HepG2 (cell line): Measurements from ENCODE around the gene LMAN1L. TPM values are rescaled to one million over a fixed set of nuclear protein-coding genes. Genes with fewer than 3 reads are reported as not detected.

Experiments used
- MBNL3 ChIP-seq: fragments of 250-450 bp; sonication (Bioruptor Pico); conservative IDR thresholded peaks from 2 replicates; pipeline ENCODE4 v1.8.0; 2022; ENCODE audit warnings: mild to moderate bottlenecking, inconsistent platforms
- NR1H2 ChIP-seq: sonication (generic); formaldehyde crosslinking; IDR thresholded peaks from 2 replicates; pipeline ENCODE4 v1.8.1; 2022; ENCODE audit warnings: low read depth, missing genetic modification reagents, borderline replicate concordance
- ZFYVE20 ChIP-seq: sonication (generic); formaldehyde crosslinking; IDR thresholded peaks from 2 replicates; pipeline ENCODE4 v1.8.0; 2023; ENCODE audit warnings: low read depth, mild to moderate bottlenecking, moderate library complexity, missing genetic modification reagents, borderline replicate concordance
- ZKSCAN1 ChIP-seq: fragments of 150-350 bp; IDR thresholded peaks from 2 replicates; pipeline ENCODE4 v1.6.1; 2014; ENCODE audit warnings: low read length
- ZNF230 ChIP-seq: sonication (generic); formaldehyde crosslinking; IDR thresholded peaks from 2 replicates; pipeline ENCODE4 v1.4.0; 2020; ENCODE audit warnings: mild to moderate bottlenecking, missing genetic modification reagents
- ZNF44 ChIP-seq: sonication (generic); formaldehyde crosslinking; IDR thresholded peaks from 2 replicates; pipeline ENCODE4 v1.5.1; 2020; ENCODE audit warnings: mild to moderate bottlenecking, missing genetic modification reagents
- ZSCAN31 ChIP-seq: sonication (generic); formaldehyde crosslinking; IDR thresholded peaks from 2 replicates; pipeline ENCODE4 v1.5.0; 2020; ENCODE audit warnings: low read depth, mild to moderate bottlenecking, missing genetic modification reagents
- polyA plus RNA-seq, 8 experiments: library from polyadenylated mRNA; depleted of rRNA in 3 of 8; stranded (reverse) in 7 of 8; unstranded in 1 of 8; fragments of >200 nt; fragmentation: Illumina TruSeq in 4 of 8; extraction: Trizol in 4 of 8; gene quantifications; 2 replicates each; pipeline versions ENCODE4 v1.2.1 to v1.2.3, GENCODE V29; 2011 to 2016; ENCODE audit warnings: low read depth in 4 of 8, missing spikeins in 1 of 8, mixed read lengths in 1 of 8; ENCODE audit not compliant: insufficient read depth in 1 of 8
- total RNA-seq, 5 experiments: library from RNA; depleted of rRNA; stranded (reverse); fragments of >200 nt; fragmentation: Illumina TruSeq; extraction: Trizol; gene quantifications; 2 replicates each; pipeline ENCODE4 v1.2.3, GENCODE V29; 2016; ENCODE audit warnings: low read depth in 1 of 5
- TF ChIP-seq, protein P1 (sequence below), 2 experiments: IDR thresholded peaks; 2 replicates each; pipeline ENCODE4 v1.6.1; 2011 to 2012; ENCODE audit warnings: low read length in 2 of 2, borderline replicate concordance in 1 of 2, low read depth in 1 of 2, mild to moderate bottlenecking in 1 of 2, moderate library complexity in 1 of 2
- TF ChIP-seq, protein P2 (sequence below): sonication (generic); formaldehyde crosslinking; IDR thresholded peaks from 2 replicates; pipeline ENCODE4 v1.4.0; 2020; ENCODE audit warnings: missing genetic modification reagents
- TF ChIP-seq, protein P3 (sequence below): sonication (generic); formaldehyde crosslinking; IDR thresholded peaks from 2 replicates; pipeline ENCODE4 v1.5.0; 2020; ENCODE audit warnings: missing genetic modification reagents
- TF ChIP-seq, protein P4 (sequence below): sonication (generic); formaldehyde crosslinking; IDR thresholded peaks from 2 replicates; pipeline ENCODE4 v1.4.0; 2020; ENCODE audit warnings: missing genetic modification reagents
- TF ChIP-seq, protein P5 (sequence below): sonication (generic); formaldehyde crosslinking; IDR thresholded peaks from 2 replicates; pipeline ENCODE4 v1.4.0; 2020; ENCODE audit warnings: missing genetic modification reagents, borderline replicate concordance

Gene LMAN1L
- total and polyA plus RNA-seq, 2 of the 13 experiments (the other 11 are each of a cell fraction or from before 2014, with no cell fraction given): not detected

DNA sequence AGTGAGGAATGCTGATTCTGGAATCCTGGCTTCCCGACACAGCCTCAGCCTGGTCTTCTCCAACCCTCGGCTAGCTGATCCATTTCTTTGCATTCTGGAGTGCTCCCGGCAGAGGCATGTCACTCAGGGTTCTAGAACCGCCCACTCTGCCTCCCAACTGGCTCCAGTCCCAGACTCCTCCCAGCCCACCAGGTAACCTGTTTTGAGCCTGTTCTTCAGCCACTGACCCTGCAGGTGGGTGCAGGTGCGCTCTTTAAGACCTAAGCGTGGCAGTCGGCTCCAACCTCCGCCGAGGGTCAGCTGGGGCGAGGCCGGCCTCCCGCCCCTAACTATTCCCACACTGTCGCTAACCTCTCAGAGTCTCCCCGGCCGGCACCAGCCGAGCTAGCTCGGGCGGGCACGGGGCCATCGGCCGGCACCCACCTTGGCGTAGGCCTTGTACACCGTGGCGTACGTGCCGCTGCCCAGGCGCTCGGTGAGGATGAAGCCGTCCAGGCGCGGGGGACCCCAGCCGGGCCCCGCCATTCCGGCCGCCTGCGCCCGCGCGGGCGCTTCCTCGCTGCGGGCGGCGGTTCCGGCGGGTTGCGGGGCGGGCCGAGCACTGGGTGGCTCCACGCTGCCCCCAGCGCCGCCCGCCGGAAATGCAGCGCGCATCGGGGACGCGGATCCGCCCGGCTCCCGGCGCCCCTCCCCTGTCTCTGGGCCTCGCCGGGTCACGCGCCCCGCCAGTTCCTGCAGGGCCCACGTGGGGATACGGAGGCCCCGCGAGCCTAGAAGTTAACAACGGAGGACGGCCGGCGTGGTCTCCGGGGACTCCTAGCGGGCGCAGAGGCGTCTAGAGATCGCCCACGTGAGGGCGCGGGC lies 30.2 kb downstream of the LMAN1L start, which contains the start of gene ULK3 (continued):
- TF ChIP-seq, protein P1, sequence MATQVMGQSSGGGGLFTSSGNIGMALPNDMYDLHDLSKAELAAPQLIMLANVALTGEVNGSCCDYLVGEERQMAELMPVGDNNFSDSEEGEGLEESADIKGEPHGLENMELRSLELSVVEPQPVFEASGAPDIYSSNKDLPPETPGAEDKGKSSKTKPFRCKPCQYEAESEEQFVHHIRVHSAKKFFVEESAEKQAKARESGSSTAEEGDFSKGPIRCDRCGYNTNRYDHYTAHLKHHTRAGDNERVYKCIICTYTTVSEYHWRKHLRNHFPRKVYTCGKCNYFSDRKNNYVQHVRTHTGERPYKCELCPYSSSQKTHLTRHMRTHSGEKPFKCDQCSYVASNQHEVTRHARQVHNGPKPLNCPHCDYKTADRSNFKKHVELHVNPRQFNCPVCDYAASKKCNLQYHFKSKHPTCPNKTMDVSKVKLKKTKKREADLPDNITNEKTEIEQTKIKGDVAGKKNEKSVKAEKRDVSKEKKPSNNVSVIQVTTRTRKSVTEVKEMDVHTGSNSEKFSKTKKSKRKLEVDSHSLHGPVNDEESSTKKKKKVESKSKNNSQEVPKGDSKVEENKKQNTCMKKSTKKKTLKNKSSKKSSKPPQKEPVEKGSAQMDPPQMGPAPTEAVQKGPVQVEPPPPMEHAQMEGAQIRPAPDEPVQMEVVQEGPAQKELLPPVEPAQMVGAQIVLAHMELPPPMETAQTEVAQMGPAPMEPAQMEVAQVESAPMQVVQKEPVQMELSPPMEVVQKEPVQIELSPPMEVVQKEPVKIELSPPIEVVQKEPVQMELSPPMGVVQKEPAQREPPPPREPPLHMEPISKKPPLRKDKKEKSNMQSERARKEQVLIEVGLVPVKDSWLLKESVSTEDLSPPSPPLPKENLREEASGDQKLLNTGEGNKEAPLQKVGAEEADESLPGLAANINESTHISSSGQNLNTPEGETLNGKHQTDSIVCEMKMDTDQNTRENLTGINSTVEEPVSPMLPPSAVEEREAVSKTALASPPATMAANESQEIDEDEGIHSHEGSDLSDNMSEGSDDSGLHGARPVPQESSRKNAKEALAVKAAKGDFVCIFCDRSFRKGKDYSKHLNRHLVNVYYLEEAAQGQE (IDR thresholded peaks at IDR 0.05; ENCODE audit: borderline replicate concordance in 1 of 2, low read depth in 1 of 2, low read length in 2 of 2): no peak
- TF ChIP-seq, protein P2, sequence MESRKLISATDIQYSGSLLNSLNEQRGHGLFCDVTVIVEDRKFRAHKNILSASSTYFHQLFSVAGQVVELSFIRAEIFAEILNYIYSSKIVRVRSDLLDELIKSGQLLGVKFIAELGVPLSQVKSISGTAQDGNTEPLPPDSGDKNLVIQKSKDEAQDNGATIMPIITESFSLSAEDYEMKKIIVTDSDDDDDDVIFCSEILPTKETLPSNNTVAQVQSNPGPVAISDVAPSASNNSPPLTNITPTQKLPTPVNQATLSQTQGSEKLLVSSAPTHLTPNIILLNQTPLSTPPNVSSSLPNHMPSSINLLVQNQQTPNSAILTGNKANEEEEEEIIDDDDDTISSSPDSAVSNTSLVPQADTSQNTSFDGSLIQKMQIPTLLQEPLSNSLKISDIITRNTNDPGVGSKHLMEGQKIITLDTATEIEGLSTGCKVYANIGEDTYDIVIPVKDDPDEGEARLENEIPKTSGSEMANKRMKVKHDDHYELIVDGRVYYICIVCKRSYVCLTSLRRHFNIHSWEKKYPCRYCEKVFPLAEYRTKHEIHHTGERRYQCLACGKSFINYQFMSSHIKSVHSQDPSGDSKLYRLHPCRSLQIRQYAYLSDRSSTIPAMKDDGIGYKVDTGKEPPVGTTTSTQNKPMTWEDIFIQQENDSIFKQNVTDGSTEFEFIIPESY (CRISPR knock-in tag): peak; percentile 97
- TF ChIP-seq, protein P3, sequence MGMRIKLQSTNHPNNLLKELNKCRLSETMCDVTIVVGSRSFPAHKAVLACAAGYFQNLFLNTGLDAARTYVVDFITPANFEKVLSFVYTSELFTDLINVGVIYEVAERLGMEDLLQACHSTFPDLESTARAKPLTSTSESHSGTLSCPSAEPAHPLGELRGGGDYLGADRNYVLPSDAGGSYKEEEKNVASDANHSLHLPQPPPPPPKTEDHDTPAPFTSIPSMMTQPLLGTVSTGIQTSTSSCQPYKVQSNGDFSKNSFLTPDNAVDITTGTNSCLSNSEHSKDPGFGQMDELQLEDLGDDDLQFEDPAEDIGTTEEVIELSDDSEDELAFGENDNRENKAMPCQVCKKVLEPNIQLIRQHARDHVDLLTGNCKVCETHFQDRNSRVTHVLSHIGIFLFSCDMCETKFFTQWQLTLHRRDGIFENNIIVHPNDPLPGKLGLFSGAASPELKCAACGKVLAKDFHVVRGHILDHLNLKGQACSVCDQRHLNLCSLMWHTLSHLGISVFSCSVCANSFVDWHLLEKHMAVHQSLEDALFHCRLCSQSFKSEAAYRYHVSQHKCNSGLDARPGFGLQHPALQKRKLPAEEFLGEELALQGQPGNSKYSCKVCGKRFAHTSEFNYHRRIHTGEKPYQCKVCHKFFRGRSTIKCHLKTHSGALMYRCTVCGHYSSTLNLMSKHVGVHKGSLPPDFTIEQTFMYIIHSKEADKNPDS (CRISPR knock-in tag): no peak
- TF ChIP-seq ZSCAN31 (CRISPR knock-in tag) (peak; percentile 83), ZFYVE20 (CRISPR knock-in tag) (no peak), ZNF44 (CRISPR knock-in tag) (no peak), ZKSCAN1 (no peak), MBNL3 (CRISPR knock-in tag) (no peak), NR1H2 (CRISPR knock-in tag) (no peak), ZNF230 (CRISPR knock-in tag) (peak; percentile 63; the same call in 1 of the 2 replicates)
- TF ChIP-seq, protein P4, sequence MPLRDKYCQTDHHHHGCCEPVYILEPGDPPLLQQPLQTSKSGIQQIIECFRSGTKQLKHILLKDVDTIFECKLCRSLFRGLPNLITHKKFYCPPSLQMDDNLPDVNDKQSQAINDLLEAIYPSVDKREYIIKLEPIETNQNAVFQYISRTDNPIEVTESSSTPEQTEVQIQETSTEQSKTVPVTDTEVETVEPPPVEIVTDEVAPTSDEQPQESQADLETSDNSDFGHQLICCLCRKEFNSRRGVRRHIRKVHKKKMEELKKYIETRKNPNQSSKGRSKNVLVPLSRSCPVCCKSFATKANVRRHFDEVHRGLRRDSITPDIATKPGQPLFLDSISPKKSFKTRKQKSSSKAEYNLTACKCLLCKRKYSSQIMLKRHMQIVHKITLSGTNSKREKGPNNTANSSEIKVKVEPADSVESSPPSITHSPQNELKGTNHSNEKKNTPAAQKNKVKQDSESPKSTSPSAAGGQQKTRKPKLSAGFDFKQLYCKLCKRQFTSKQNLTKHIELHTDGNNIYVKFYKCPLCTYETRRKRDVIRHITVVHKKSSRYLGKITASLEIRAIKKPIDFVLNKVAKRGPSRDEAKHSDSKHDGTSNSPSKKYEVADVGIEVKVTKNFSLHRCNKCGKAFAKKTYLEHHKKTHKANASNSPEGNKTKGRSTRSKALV (CRISPR knock-in tag): peak; percentile 78; the same call in 1 of the 2 replicates
- TF ChIP-seq, protein P5, sequence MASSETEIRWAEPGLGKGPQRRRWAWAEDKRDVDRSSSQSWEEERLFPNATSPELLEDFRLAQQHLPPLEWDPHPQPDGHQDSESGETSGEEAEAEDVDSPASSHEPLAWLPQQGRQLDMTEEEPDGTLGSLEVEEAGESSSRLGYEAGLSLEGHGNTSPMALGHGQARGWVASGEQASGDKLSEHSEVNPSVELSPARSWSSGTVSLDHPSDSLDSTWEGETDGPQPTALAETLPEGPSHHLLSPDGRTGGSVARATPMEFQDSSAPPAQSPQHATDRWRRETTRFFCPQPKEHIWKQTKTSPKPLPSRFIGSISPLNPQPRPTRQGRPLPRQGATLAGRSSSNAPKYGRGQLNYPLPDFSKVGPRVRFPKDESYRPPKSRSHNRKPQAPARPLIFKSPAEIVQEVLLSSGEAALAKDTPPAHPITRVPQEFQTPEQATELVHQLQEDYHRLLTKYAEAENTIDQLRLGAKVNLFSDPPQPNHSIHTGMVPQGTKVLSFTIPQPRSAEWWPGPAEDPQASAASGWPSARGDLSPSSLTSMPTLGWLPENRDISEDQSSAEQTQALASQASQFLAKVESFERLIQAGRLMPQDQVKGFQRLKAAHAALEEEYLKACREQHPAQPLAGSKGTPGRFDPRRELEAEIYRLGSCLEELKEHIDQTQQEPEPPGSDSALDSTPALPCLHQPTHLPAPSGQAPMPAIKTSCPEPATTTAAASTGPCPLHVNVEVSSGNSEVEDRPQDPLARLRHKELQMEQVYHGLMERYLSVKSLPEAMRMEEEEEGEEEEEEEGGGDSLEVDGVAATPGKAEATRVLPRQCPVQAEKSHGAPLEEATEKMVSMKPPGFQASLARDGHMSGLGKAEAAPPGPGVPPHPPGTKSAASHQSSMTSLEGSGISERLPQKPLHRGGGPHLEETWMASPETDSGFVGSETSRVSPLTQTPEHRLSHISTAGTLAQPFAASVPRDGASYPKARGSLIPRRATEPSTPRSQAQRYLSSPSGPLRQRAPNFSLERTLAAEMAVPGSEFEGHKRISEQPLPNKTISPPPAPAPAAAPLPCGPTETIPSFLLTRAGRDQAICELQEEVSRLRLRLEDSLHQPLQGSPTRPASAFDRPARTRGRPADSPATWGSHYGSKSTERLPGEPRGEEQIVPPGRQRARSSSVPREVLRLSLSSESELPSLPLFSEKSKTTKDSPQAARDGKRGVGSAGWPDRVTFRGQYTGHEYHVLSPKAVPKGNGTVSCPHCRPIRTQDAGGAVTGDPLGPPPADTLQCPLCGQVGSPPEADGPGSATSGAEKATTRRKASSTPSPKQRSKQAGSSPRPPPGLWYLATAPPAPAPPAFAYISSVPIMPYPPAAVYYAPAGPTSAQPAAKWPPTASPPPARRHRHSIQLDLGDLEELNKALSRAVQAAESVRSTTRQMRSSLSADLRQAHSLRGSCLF (CRISPR knock-in tag): no peak
